Stimulated activated CD8-positive, alpha-beta memory T cell treated with anti-CD3 and anti-CD28 coated beads, Interleukin-12 subunit alpha, Interleukin-12 subunit beta, amount 100 ng/mL, for 1 hour (primary cell): Measurements from ENCODE around the gene GCDH.
"Not testable (repeated sequence)": the region's sequence is repeated elsewhere in the genome, so short reads cannot be mapped to it uniquely, and the experiment has no call there.

Experiments
- DNase-seq: peaks from one replicate; pipeline ENCODE4 v3.0.0-alpha.2; 2020; ENCODE audit warnings: low read depth

The GCDH gene

DNA sequence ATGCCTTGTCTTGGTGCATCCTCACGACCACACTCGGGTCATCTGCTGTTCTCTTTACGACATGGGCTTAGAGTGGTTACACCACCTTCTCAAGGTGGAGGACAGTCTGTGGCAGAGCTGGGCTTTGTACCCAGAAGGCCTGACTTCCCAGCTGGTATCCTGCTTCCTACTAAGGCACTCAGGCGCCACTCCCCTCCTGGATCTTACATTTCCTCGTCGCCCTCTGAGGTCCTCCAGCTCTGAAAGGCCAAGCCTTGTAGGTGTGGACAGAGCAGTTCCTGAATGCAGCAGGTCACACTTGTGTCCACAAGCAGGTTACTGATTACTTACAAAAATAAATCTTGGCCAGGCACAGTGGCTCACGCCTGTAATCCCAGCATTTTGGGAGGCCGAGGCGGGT lies 16.2 kb downstream of the GCDH start:
- DNase-seq: no peak

DNA sequence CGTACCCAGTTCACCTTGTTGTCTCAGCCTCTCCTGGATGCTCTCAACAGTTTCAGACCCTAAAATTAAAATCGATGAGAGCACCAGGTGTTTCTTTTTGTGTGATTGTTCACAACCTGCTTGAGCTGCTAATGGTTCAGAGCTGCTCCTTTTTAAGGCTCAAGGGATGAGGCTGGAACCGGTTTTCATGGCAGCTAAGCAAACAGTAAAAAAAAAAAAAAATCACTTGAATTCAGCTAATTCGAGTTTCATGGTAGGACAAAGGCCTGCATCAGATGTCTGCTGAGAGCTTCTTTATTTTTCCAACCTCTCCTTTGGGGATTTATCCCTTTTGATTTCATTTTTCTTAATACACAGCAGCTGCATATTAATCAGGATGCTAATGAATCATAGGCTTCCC lies 21.6 kb downstream of the GCDH start:
- DNase-seq: no peak

DNA sequence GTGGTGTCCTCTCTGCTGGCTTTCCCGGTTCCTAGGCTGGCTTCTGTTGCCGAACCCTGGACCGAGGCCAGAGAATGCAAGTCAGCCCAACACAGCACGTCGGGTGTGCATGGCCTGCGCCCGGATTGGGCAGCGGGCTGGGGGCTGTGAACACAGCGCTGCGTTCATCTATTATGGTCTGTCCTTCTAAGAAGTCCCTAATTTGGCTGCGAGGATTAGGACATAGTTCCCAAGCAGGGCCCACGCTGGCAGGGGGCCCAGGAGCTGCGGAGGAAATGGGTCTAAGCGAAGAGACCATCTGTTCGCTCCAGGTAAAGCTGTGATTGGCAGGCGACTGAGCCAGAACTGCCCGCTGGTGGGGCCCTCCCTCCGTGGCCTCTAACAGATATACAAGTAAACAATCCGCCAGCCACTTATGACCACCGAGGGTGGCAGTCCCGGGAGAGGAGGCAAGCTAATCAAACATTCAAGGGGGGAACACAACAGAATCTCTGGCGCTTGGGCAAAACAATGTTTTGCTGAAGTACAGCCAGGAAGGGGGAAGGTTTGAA lies 22.1 kb downstream of the GCDH start:
- DNase-seq: no peak

DNA sequence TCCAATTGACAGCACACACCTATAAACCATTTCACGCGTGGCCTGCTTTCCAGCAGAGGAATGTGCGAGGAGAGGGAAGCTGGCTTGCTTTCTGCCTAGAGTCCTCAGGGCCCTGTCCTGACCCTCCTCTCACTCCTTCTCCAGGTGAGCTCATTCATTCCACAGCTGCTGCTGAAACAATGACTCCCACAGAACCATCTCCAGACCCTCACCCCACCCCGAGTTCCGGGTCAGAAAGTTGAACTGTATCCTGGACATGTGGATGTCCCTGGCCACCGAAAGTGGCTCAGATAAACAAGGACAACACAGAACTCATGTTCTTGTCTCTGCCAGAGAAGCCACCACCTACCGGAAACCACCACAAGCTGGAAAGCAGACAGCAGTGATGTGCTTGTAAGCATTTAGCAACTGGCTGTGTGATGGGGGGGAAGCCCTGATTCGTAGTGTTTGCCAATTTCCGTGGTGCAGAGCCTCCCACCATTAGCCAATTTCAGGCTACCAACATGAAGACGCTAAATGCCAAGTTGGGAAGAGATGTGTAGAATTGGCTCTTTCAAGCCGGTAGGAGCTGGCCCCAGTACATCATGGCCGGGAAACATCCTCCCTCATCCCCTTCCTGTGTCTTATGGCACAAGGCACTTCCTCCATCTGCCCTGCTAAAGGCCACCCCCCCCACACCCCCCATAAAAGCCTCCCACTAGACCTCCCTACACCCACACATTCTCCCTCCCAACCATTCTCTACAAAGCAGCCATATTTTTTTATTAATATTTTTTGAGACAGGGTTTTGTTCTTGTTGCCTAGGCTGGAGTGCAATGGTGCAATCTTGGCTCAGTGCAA lies 23.1 kb downstream of the GCDH start:
- DNase-seq: peak; percentile 26

DNA sequence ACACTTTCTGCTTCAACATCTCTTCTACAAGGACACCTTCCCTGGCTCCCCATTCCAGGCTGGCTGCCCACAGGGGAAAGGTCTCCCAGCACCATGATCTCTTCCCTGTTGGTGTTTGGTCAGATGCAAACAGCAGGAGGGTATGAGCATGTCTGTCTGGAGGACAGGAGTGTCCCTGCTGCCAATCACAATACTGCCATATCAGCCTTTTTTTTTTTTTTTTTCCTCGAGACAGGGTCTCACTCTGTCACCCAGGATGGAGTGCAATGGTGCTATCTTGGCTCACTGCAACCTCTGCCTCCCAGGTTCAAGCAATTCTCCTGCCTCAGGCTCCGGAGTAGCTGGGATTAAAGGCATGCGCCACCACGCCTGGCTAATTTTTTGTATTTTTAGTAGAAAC lies 24.9 kb downstream of the GCDH start:
- DNase-seq: not testable (repeated sequence)

DNA sequence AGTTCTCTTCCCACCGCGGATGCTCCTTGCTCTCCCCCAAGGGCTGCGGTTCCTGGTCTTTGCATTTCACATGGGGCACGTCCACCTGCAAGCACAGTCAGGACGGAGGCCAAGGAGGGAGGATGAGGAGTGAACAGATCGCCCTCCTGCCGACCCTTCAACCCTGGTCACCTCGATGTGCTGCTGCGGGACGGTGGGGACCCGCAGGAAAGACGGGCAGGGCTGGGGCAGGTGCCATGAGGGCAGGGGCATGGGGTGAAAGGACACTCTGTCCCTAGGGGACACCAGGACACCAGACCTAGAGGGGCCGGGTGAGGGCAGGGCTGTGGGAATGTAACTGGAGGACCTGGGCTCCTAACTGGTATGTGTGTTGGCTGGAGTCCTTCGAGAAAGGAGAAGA lies 27.3 kb downstream of the GCDH start:
- DNase-seq: no peak

DNA sequence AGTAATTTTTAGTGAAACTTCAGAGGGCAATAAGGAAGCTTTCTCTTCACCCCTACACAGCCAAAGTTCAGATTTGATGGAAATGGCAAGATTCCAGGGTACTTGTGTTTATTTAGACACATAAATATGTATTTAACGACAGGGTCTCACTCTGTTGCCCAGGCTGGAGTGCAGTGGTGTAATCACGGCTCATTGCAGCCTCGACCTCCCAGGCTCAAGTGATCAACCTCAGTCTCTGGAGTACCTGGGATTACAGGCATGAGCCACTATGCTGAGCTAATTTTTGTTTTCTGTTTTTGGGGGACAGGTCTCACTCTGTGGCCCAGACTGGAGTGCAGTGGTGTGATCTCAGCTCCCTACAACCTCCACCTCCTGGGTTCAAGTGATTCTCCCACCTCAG lies 30.1 kb downstream of the GCDH start:
- no peak for DNase-seq

DNA sequence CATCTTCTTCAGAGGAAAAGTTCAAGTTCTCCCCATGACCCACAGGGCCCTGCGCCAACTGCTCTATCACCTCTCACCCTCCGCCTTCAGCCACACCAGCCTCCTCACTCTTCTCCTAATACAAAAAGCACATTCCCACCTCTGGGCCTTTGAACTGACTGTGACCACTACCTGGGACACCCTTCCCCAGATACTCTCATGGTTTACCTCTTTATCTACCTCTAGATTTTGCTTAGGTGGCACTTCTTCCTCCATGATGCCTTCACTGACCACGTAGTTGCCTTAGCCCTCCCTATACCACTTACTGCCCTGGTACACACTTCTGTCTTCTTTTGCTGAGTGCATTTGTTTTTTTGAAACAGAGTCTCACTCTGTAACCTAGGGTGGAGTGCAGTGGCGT lies 32.0 kb downstream of the GCDH start:
- no peak for DNase-seq

DNA sequence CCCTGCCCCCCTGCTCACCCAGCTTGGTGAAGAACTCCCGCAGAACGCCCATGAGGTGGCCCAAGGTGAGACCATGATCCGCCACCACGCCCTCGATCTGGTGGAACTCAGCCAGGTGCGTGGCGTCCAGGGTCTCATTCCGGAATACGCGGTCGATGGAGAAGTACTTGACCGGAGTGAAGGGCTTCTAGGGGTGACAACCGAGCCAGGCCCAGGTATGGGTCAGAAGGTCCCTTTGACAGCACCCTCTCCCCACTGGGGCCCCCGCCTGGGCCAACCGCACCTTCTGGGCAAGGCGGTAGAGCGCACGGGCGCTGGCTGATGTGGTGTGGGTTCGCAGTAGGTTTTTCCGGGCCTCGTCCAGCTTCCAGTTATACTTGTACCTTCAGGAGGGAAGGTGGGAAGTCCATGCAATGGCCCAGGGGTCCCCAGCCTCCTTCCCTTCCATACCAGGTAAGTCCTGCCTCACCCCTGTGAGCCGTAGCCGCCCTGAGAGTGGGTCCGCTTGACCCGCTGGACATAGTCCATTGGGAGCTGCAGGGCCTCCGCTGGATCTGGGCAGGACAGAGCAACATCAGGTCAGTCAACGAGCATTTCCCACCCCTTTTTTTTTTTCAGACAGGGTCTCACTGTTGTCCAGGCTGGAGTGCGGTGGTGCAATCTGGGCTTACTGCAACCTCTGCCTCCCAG lies 33.8 kb downstream of the GCDH start:
- DNase-seq: no peak

DNA sequence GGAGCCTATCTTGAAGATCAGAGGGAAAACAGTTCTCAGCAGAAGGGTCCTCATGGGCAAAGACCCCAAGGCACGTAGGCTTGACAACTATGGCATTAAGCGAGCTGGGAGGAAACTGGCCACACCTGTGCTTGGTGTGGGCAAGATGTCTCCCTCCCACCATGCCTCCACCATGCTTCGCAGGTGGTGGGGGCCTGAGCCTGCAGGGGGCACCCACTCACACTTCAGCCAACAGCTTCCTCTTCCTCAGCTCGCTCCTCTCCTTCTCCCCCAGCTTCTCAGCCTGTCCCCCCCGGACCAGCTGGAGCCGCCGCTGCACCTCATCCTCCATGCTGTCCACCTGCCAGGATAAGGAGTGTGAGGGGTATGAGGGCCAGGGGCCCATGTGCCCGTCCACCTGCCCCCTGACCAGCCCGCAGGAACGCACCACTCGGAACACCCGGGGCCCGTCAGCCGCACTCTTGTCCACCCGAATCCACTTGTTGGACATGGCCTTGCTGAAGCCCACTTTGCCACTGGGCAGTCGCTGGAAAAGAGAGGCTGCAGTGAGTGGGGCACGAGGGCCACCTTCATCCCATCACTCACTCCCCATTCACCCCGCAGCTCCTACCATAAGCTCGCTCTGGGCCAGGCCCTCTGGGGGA lies 39.2 kb downstream of the GCDH start:
- no peak for DNase-seq

DNA sequence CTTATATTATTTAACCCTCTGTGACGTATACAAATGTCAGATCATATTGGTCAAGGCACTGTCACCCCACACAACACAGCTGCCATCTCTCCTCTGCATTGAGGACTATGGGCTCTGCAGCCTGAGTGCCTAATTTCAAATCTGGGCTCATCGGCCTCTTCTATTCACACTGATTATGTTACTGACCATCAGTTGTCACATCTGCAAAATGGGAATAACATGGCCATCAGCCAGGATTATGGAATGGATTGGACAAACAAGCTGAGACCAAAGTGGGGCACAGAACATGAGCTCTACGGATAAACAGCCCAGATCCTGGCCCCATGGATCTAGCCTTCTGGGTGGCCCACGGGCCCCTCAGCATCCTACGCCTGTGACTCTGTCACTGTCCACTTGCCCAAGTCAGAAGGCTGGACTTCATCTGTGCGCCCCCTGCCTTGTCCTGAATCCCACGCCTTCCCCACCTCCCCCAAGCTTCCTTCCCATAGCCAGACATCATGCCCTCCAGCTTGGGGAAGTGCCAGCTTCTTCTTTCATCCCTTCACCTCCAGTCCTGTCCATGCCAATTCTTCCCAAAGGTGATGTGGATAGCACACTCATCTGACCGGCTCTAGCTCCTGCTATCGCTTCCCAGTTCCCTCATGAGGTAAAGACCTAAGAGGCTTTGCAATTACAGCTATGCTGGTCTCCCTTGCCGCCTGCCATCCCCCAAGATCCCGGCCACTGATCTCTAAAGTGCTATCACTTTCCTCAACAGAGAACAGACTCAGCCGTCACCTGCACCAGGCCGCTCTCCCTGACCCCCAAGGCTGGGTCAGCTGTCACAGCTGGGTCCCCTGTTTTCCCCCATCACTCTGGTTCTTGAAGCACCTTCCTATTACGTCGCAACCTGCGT lies 41.7 kb downstream of the GCDH start:
- DNase-seq: no peak

DNA sequence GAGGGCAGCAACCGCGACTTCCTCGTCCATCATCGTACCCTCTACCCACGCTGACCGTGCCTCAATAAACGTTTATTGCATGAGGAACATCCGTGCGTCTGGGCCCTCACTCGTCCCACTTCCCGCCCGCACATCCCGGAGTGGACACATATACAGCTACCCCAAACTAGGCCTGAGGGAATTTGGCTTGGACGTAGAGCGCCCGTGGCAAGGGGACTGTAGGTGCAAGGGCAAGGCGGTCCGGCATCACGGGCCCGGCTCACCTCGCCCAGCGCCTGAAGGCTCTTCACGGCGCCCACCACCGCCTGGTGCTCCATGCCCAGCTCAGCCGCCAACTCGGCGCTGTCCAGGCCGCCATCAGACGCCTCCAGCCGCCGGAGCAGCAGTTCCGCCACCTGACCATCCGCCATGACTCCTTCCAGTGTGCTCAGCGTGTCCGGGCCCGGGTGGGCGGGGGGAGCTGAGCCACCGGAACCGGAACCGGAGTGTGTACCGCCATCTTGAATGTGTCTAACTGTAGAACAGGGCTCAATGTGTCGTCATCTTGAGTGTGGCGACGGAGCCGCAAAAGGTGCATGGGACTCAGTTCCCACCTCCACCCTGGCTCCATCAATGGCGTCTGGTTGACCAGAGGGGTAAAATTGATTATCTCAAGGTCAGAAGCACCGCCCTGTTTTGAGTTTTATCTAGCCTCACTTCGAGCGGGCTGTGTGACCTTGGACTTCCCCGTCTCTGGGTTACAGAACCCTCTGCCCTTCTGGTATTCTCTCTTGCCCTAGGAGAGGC lies 42.5 kb downstream of the GCDH start, which contains the start of gene FARSA:
Gene FARSA, minus strand, starts transcription at position 425 of the 786 bp plus-strand sequence. Its CDS starts 15 bp downstream, at position 410.
- DNase-seq: peak; percentile 82

DNA sequence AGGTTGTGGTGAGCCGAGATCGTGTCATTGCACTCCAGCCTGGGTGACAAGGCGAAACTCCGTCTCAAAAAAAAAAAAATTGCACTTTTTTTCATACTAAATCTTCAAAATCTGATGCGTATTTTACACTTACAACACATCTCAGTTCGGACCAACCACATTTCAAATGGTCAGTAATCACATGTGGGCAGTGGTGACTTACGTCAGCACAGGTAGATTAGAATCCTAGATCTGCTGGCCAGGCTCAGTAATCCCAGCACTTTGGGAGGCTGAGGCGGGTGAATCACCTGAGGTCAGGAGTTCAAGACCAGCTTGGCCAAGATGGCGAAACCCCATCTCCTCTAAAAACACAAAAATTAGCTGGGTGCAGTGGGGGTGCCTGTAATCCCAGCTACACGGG lies 44.1 kb downstream of the GCDH start:
- no peak for DNase-seq

DNA sequence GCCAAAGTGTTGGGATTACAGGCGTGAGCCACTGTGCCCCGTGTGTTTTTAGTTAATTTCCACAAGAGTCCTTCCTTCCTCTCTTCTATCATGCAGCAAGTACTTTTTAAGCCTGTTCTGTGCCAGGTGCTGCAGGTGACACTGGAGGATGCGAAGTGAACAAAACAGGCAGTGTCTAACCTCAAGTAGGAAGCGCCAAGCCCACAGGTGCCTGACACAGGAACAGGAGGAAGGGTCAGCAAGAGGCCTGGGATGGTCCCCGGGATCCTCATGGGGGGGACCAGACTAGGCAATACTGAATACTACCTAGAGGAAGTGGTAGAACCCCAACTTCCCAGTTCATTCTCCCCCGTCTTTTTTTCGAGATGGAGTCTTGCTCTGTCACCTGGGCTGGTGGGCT lies 45.6 kb downstream of the GCDH start:
- DNase-seq: no peak

DNA sequence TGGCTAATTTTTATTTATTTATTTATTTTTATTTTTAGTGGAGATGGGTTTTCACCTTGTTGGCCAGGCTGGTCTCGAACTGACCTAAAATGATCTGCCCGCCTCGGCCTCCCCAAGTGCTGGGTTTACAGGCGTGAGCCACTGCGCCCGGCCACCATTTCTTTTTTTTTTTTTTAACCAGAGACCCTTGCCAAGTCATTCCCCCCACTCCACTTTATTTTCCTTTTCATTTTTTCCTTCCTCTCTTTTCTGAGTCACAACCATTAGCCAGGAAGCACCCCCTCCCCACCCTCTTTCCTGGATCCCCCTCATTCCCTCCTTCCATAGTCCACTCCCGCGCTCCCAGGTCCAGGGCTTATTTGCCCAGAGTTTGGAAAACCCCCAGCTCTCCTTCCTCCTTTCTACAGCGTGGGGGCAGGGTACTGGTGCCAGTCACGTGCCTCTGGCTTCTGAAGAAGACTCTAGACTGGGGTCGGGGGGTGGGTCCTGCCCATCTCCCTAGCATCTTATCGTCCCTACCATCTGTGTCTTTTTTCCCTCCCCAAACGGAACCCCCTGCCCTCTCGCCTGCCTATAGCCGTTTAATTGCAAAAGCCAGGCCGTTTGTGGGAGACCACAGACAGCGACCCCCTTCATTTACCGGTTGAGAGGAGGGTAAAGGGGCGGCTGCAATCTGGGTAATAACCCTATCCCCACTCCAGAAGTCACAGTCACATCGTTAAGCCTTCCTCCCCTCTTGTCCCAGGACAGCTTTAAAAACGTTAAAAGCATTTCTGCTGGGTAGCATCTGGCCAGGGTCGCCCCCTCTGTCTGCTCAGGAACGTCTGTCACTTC lies 46.4 kb downstream of the GCDH start:
- no peak for DNase-seq

DNA sequence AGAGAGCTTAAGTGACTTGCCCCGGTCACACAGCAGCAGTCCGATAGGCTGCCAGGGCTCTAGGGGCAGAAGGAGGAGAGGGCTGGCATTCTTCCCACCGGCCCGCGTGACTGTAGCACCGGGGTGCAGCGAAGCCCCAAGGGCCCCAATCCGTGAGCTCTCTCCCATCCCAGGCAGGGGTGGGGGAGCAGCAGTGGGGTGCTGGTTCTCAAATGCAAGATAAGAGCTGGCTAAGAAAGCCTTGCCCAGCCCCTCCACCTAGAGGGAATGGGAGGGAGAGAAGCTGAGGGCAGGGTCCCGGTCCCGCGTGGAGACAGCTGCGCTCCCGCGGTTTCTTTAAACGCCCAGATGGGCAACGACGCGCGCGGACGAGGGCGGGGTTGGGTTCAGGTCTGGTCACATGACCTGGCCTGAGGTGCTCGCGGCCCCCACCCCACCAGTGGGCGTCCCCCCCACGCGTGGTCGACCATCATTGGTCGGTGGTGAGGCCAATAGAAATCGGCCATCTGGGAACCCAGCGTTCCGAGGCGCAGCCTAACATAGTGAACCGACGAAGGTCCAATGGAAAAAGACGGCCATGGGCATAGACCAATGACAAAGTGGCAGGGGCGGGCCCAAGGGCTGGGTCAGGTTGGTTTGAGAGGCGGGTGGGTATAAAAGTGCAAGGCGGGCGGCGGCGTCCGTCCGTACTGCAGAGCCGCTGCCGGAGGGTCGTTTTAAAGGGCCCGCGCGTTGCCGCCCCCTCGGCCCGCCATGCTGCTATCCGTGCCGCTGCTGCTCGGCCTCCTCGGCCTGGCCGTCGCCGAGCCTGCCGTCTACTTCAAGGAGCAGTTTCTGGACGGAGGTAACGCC lies 47.2 kb downstream of the GCDH start, which contains the start of gene CALR:
Gene CALR, plus strand, starts transcription at position 683 of the 852 bp plus-strand sequence. Its CDS starts 71 bp downstream, at position 754.
- peak; percentile 99 for DNase-seq

DNA sequence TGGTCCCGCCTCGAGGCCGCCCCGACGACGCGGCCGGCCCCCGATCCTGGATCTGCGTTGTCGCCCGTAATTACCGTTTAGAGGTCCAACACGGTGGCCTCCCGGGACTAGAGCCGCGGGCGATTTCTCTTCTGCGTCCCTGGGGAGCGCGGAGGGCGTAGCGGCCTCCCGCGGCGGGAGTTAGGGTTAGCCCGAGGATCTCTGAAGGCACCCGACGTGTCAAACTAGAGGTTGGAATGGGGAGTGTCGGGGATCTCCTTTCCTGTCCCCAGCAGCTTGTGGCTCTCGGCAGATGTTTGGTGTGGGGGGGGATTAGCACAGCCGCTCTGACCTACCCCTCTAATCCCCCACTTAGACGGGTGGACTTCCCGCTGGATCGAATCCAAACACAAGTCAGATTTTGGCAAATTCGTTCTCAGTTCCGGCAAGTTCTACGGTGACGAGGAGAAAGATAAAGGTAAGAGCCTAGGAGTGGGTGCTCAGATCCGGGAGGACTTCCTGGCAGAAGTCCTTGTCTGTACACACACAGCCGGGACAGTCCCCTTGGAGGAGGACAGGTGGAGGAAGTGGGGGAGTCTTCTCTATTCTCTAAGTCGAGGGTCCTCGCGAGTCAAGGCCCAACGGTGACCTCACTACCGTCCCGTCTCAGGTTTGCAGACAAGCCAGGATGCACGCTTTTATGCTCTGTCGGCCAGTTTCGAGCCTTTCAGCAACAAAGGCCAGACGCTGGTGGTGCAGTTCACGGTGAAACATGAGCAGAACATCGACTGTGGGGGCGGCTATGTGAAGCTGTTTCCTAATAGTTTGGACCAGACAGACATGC lies 48.0 kb downstream of the GCDH start:
- no peak for DNase-seq

DNA sequence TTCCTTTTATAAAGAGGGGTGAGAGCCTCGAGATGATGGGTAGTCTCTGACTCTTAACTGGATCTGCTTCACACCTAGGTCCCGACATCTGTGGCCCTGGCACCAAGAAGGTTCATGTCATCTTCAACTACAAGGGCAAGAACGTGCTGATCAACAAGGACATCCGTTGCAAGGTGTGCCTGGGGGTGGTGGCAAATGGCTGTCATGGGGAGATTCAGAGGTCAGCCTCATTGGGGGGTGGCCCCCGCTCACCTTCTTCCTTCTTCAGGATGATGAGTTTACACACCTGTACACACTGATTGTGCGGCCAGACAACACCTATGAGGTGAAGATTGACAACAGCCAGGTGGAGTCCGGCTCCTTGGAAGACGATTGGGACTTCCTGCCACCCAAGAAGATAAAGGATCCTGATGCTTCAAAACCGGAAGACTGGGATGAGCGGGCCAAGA lies 49.0 kb downstream of the GCDH start:
- DNase-seq: no peak
